ENCODE measurements around the gene HLCS. TPM values are rescaled to one million over a fixed set of nuclear protein-coding genes. Genes with fewer than 3 reads are reported as not detected.
"Not testable (repeated sequence)": the region's sequence is repeated elsewhere in the genome, so short reads cannot be mapped to it uniquely, and the experiment has no call there.

Gene HLCS
- total RNA-seq, 1 experiment from 2014 or later: 11.9 TPM

DNA sequence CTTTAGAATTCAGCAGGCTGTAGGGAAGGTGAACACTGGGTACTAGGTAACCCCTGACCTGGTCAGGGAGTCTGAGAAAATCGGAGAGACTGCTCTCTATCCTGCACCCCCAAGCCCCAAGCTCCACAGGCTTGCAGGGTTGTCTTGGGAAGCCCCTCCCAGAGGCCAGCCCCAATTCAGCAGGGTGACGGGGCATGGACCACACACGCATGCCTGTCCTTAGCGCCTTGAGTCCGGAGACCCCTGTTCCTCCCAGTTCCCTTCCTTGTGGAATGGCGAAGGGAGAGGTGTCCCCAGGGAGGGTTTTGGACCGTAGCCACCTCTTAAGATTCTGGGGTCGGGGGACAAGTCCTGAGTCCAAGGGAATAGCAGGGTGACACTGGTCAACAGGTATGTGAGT is 116.1 kb downstream of the HLCS start:
- DNase-seq (ENCODE audit: low read depth): no peak

DNA sequence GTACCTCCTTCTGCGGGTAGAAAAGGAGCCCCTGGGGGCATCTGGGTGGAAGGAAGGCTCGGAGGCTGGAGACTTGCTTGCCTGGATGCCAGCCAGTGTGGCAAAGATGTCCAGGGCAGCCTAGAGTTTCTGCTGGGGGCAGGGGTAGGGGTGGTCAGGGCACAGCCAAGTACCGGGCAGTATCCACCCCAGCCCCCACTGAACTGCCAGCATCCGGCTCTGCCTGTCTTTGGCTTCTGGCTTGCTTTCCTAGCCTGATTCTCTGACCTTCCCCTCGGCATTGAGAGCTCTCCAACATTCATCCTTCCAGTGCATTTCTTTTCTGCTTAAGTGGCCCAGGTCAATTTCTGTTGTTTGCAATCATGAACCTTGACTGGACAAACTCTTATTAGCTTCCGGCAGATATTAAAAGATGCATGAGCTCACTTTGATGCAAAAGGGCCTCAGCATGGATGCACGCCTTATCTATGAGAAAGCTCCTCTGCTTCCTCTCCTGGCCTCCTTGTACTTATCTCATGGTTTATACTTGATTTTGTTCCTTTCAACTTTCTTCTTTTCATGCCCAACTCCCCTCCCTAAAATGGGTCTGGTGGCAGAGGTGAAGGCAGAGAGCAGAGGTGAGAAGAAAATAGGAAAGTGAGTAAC is 116.9 kb downstream of the HLCS start:
- no peak for DNase-seq (ENCODE audit: low read depth)

DNA sequence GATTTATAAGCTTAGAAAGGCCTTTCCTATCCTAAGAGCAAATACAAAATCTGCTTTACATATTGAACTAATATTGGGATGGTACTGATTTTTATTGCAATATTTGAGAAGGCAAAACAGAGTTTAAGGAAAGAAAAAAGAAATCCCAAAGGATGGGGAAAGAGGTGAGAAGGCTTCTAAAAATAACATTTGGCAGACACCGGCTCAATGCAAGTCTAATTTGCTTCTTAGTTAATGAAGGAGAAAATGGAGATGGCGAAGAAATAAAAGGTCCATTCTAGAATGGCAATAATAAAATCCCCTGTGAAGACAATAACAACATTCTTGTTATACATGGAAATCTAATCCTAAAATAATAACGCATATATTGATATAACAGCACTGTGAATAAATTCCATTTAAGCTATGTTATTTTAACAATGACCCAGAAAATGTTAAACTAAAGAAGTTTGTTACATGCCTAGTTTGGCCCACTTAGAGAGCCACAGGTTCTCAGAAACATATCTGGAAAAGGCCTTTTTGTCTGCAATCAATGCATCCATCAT is 117.7 kb downstream of the HLCS start:
- no peak for DNase-seq (ENCODE audit: low read depth)

DNA sequence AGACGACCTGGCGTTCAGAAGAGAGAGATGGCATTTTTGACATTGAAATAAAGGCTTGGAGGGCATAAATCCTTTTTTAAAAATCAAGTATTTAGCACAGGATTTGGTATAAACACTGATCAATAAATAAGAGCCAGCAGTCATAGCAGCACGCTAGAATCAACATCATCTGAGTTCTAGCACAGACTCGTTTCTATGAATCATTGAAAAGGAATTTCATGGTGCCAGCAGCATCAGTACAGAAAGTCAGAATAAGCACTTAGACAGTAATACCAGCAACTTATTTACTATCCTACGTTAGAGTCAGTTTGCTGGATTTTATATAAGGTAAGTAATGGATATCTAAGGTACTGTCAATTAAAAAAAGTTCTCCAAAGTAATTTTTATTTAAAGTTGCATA is 119.3 kb downstream of the HLCS start:
- peak; percentile 77 for DNase-seq (ENCODE audit: low read depth)

DNA sequence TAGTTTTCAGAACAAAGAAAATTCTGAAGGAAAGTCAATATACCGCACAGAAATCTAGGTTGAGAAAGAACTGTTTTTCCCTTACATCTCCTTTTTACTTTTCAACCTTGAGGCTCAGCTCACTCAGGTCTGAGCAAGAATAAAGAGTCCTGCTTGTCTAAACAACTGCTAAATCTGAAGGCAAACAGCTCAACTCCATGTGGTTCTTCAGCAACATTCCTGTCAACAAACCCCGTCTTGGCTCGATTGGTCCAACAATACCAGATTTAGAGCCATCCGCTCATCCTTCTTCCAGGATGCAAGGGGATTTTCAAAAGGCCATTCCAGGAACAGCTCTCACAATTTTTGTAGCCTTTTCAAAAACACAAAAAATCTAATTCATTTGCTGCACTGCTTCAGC is 119.8 kb downstream of the HLCS start:
- no peak for DNase-seq (ENCODE audit: low read depth)

DNA sequence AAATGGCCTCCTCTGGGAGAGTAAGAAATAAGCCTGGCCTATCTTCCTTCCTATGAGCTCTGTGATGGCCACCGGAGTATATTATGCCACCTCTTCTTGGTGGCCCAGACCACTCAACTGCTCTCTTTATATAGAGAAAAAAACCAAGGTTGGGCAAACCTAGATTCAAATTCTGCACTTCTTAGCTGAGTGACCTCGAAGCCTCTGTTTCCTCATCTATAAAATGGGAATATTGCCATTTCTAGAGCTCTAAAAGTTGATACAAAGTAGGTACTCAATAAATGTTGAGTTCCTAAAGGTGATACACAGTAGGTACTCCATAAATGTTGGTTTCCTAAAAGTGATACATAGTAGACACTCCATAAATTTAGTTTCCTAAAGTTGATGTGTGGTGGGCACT is 120.7 kb downstream of the HLCS start:
- no peak for DNase-seq (ENCODE audit: low read depth)

DNA sequence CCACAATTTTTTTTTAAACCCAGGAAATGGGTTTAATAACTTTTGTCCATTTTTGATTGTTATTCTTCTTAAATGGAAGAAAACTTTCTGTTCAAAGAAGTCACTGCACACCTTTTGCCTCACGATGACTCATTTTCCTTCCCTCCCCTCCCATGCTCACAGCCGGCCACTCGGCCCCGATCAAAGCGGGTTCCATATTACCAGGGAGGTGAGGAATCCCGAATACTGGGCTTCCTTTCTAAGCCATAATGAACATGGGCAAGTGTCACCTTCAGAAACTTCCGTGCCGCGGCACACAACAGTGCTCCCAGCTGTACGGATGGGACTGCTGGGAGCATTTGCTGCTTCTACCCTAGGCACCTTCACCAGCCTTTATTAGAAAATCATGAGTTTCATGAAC is 121.4 kb downstream of the HLCS start:
- no peak for DNase-seq (ENCODE audit: low read depth)

DNA sequence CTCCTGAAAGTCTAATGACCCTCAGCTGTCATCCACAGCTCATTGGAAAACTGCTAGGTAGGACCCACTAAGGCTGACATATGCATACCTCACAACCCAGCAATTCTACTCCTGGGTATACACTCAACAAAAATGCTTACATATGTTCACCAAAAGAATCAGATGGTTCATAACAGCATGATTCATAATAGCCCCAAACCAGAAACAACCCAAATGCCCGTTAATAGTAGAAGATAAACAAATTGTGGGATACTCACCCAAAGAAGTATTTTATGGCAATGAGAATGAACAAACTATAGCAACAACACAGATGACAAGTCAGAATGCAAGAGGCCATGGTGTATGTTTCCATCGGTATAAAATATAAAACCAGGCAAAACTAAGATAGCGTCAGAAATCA is 124.6 kb downstream of the HLCS start:
- peak; percentile 42 for DNase-seq (ENCODE audit: low read depth)

DNA sequence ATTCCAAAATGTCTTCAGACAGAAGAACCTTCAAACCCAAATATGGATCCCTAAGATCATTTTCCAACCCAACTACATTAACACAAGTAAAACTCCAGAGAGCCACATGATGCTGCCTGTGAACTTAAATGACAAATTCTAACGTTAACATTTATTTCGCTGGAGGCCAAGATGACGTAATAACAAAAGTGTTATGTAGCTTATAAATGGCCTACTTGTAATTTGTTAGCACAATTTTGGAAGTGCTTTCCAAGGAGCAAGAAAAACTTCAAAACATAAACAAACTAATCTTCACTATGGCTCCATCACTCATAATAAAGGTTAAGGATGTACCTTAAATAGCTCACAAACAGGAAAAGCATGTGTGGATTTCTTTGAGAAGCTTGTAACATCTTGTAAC is 126.7 kb downstream of the HLCS start:
- DNase-seq (ENCODE audit: low read depth): no peak

DNA sequence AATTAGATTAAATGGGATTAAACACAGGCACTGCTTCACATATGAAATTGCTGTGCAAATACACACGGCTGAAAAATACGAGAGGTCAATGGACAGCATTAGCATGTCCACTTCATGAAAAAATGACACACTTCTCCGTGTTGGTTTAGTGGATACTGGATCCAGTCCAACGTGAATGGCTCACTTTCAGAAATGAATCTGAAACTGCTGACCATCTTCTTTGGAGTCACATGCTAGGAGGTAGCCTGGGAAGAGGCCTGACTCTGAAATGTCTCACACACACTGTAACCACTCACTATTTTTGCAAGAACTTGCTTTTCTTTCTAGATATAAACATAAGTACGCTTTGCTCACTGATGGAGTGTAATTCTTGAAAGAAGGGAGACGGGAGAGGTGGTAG is 127.3 kb downstream of the HLCS start:
- peak; percentile 73 for DNase-seq (ENCODE audit: low read depth)

DNA sequence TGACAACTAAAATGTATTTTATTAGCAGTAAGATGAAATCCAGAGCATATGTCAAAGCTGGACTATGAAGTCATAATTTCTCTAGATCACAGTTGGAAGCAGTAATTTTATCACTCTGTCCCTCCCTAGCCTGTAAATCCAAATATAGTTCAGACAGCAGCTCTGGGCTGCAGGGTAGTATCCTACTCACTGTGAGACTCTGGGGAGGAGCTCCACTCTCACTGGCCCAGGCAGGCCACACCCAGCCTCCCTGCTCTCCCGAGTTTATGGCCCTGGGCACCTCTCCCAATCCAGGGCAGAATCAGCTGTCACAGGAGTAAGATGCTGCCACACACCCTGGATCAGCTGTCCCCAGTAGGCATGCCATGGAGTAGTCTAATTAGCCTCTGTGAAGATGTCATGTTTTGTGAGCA is 131.1 kb downstream of the HLCS start:
- DNase-seq (ENCODE audit: low read depth): peak; percentile 35

DNA sequence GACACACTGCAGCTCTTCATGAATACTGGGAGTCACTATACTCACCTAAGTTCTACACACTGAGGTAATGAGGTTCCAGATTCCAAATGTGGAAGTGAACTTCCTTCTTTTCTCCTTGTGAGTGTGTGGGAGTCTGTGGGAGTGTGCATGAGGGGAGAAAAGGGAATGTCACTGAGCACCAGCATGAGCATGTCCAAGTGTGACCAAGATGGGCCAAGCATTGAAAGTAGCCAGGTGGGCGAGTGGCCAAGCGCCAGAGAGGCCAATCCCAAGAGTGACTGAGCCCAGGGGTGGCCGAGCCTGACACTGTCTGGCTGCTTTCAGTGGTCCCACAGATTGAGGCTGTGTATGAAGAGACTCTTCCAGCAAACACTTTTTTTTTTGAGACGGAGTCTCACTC is 132.3 kb downstream of the HLCS start:
- DNase-seq (ENCODE audit: low read depth): no peak

DNA sequence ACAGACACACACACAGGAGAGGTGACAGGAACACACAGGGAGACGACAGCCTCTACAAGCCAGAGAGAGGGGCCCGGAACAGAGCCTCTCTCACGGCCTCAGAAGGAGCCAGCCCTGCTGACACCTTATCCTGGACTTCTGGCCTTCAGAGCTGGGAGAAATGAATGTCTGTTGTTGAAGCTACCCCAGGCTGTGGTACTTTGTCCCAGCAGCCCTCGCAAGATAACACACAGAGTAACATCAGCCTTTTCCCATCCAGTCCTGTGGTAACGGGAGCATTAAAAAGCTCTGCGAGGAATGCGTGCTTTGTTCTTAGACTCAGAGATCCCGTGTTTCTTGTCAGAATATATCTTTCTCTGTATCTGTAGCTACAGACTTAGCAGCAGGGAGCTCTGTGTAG is 136.4 kb downstream of the HLCS start:
- DNase-seq (ENCODE audit: low read depth): no peak

DNA sequence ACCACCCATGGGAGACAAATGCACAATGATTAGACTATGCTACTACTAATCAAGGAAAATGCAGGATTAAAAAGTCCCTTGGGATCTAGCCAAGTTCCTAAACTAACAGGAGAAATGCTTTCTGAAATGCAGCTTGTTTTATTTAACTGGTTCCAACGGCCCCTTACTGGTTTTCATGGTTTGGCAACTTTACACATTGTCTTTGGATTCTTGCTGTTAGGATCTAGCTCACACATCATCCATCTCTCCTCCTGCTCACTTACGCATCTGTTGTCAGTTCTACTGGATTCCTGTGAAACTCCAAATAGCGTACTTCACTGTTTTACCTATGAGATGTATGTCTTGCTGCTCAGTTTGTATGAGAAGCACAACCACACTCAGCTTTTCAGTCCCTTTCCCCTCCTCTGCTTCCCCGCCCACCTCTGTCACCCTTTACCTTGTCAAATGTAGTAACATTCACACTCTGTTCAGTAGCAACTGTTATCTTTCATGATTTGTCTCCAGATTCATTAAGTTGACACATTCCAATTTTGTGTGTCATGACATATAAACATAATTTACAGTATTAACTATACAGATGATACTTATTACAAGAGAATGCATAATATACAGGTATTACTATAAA is 137.5 kb downstream of the HLCS start:
- DNase-seq (ENCODE audit: low read depth): no peak

DNA sequence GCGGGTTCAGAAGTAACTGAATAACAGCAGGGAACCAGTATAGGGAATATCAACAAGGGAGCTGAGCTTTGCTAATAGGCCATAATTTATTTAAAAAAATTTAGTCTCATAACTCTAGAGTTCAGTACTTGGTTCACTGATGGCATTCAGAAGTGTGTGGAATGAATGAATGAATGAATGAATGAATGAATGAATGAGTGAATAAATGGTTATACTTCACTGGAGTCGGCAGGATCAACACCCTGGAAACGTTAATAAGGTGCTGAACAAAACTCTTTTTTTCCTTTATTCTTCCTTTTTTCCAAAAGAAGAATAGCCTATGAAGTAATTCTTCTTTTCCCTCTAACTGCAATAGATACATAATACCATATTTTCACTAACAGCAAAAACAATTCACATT is 138.3 kb downstream of the HLCS start:
- no peak for DNase-seq (ENCODE audit: low read depth)

DNA sequence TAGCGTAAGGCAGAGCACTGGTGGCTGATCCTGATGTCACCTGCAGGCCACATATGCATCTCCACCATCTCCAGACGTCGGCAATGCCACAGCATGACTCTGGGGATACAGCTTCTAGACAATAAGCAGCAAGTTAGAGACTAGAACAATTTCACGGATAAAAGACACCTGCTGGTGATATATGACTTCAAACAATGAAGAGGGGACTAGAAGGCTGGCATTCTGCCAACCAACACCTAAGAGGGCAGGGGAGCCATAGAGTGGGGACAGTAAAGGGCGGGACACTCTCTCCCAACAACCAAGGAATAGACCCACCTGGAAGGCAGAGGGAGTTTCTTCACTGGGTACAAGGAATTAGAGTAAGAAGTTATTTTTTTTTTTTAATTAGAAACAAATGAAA is 140.8 kb downstream of the HLCS start:
- DNase-seq (ENCODE audit: low read depth): no peak

DNA sequence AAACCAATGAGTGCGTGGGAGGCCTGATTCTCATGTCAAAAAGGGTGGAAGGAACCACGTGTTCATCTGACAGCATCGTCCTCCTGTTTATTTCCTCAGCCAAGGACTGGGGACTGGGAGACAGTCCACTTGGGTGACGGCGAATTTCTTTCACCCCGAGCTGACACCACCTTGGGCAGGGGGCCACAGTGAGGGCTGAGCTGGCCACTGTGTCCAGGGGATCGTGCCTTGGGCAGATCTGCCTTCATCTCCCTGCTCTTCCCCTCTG is 145.5 kb downstream of the HLCS start:
- no peak for DNase-seq (ENCODE audit: low read depth)

DNA sequence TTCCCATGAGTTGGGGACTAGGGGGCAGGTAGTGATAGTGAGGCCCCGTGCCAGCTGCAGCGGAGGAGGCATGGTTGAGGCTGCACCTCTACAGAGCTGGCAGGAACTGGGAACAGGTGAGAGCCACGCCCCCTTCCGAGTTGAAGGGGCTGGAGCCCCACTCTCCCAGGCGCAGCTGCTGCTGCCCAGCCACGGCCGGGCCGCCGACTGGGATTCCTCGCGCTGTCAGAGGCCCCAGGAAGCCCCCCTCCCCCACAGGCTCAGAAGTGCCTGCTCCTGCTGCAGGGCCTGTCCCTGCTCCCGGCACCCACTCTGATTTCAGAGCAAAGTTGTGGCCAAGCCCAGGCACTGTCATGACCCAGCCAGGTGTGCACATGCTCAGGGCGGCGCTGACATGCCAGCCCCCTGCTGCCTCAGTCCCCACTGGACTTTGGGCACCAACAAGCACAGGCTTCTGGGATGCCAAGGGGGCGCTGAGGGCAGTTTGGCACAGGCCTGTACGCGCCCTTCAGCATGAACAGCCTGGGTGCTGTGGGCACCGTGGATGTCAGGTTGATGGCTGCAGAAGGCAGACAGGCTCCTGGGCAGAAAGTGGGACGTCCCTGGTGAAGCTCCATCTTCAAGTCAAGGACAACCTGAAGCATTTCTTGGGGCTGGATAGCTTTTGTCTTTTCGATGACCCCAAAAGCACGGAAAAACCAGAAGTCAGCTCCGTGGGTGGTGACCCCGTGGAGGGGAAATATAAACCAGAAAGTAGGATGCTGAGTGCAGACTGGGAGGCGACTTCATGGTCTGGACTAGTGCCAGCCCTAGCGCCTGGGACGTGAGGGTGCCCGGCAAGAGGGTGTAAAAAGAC is 146.1 kb downstream of the HLCS start:
- no peak for DNase-seq (ENCODE audit: low read depth)

DNA sequence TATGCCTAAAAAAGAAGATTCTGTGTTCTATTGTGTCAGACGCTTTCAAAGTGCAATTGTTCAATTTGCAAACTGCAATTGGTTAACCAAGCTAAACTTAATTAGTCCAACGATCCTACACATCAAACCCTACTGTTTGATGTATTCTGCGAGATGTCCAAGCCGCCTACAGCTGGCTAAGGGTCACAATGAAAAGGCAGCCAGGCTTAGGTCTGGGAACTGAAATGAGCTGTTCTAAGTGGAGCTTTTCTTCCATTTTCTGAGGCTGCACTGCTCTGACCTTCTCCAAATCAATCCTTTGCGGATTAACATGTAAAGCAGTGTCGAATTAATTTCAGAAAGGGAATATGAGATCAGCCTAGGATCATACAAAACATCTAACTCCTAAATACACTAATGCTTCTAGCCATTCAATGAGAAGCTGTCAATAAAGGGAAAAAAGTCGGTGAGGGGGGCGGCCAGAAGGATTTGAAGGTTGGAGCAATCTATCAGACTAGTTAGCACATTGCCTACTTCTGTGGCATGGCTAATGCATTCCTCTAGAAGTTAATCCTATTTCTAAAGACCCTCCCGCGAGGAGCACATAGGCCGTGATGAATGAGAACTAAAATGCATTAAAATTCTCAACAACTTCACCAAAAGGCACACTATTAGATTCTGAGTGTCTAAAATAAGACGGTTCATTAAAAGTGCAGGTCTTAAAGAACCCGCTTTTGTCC is 148.6 kb downstream of the HLCS start:
- no peak for DNase-seq (ENCODE audit: low read depth)

DNA sequence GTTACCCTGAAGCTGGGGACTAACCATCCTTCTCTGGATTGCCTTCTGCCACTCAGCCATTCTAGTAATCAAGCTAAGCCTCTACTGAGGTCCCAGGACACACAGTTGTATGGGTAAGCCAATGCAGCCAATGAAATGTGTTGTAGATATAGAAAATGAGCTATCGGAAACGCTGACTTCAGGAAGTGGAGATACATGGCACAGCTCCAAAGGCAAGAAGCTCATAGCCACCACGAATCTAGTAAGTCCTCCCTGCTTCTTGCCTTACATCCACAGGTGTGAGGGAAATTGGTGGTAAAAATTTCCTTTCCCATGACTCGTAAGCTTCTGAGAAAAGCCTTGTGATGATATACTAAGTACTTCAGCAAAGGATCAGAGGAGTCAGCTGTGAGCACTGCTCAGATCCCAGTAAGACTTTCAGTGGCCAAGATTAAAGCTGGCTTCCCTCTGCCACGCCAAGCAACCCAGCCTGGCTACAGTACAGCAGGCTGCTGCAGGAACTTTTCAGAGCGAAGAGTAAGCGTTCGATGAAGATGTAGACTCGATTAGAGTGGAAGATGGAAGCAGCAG is 149.8 kb downstream of the HLCS start:
- no peak for DNase-seq (ENCODE audit: low read depth)

DNA sequence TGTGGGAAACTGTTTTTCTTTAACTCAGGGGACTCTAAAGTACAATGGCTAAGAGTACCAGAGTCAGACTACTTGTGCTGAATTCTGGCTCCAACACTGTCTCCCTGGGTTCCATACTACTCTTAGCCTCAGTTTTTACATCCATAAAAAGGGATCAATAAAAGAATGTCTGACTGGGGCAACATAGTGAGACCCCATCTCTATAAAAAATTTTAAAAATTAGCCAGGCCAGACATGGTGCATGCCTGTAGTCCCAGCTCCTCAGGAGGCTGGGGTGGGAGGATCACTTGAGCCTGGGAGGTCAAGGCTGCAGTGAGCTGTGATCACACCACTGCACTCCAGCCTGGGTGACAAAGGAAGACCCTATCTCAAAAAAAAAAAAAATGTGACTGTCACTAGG is 150.4 kb downstream of the HLCS start:
- not testable (repeated sequence) for DNase-seq (ENCODE audit: low read depth)

DNA sequence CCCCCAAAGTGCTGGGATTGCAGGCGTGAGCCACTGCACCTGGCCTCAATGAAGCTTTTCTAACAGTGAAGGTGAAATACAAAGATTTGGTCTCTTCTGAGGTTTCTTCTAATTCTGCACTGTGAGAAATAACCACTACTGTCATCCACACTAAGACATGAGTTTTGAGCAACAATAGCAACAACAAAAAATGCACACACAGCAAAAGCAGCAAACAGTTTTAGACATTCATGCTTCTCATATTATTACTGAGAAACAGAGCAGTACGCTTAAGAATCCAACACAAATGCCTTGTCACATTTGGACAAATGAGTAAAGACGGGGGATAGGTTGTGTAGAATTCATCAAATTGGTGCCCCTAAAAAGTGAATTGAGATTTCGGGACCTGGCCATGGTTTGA is 151.2 kb downstream of the HLCS start:
- no peak for DNase-seq (ENCODE audit: low read depth)
